Measurements from ENCODE around the gene KIRREL3.

- no peak for TF ChIP-seq GATA3 (IDR thresholded peaks at IDR 0.05; ENCODE audit: low read depth, low read length)
- TF ChIP-seq GATA2 (IDR thresholded peaks at IDR 0.05; ENCODE audit: low read depth, low read length): no peak
These were observed 1.2 kb downstream of the KIRREL3 start for GRCh38 chr11:126999366-126999765.
